HepG2 (cell line): ENCODE data around the gene YTHDF1. TPM values are rescaled to one million over a fixed set of nuclear protein-coding genes. Genes with fewer than 3 reads are reported as not detected.

Experiments used
- ATF6 ChIP-seq: sonication (generic); formaldehyde crosslinking; conservative IDR thresholded peaks from 2 replicates; pipeline ENCODE4 v1.4.0; 2020; ENCODE audit warnings: missing genetic modification reagents
- BCL3 ChIP-seq: sonication (generic); formaldehyde crosslinking; IDR thresholded peaks from 2 replicates; pipeline ENCODE4 v1.5.1; 2020; ENCODE audit warnings: mild to moderate bottlenecking, missing genetic modification reagents, moderate library complexity
- CREB3 ChIP-seq: sonication (generic); formaldehyde crosslinking; IDR thresholded peaks from 2 replicates; pipeline ENCODE4 v1.5.0; 2020; ENCODE audit warnings: missing genetic modification reagents
- E2F1 ChIP-seq: sonication (generic); formaldehyde crosslinking; IDR thresholded peaks from 2 replicates; pipeline ENCODE4 v1.5.0; 2020; ENCODE audit warnings: missing genetic modification reagents
- ISL2 ChIP-seq: sonication (generic); formaldehyde crosslinking; IDR thresholded peaks from 2 replicates; pipeline ENCODE4 v1.5.0; 2020; ENCODE audit warnings: missing genetic modification reagents
- REPIN1 ChIP-seq: sonication (generic); formaldehyde crosslinking; IDR thresholded peaks from 2 replicates; pipeline ENCODE4 v1.8.0; 2022; ENCODE audit warnings: missing genetic modification reagents, low read depth, mild to moderate bottlenecking, borderline replicate concordance
- RFX5 ChIP-seq: IDR thresholded peaks from 2 replicates; pipeline ENCODE4 v1.6.1; 2011; ENCODE audit warnings: low read depth, low read length, improper control_type of control experiment
- SAFB2 ChIP-seq: sonication (generic); formaldehyde crosslinking; IDR thresholded peaks from 2 replicates; pipeline ENCODE4 v1.5.1; 2020; ENCODE audit warnings: missing genetic modification reagents, low read depth, mild to moderate bottlenecking, borderline replicate concordance
- SMYD3 ChIP-seq: sonication (generic); formaldehyde crosslinking; IDR thresholded peaks from 2 replicates; pipeline ENCODE4 v1.8.1; 2023; ENCODE audit warnings: mild to moderate bottlenecking, missing genetic modification reagents
- ZC3H4 ChIP-seq: sonication (generic); formaldehyde crosslinking; IDR thresholded peaks from 2 replicates; pipeline ENCODE4 v1.4.0; 2020; ENCODE audit warnings: missing genetic modification reagents, borderline replicate concordance
- ZFP36 ChIP-seq: fragments of 150-350 bp; IDR thresholded peaks from 2 replicates; pipeline ENCODE4 v1.6.1; 2018; ENCODE audit warnings: borderline replicate concordance, low read length, low read depth; ENCODE audit not compliant: partially characterized antibody
- ZHX1 ChIP-seq: sonication (generic); formaldehyde crosslinking; IDR thresholded peaks from 2 replicates; pipeline ENCODE4 v1.8.1; 2022; ENCODE audit warnings: low read depth, mild to moderate bottlenecking, missing genetic modification reagents
- ZMAT5 ChIP-seq: sonication (generic); formaldehyde crosslinking; IDR thresholded peaks from 2 replicates; pipeline ENCODE4 v1.5.0; 2020; ENCODE audit warnings: mild to moderate bottlenecking, low read depth, missing genetic modification reagents, borderline replicate concordance
- ZNF558 ChIP-seq: sonication (generic); formaldehyde crosslinking; IDR thresholded peaks from 2 replicates; pipeline ENCODE4 v1.9.0; 2022; ENCODE audit warnings: mild to moderate bottlenecking, missing genetic modification reagents, borderline replicate concordance
- ZSCAN22 ChIP-seq: sonication (generic); formaldehyde crosslinking; IDR thresholded peaks from 2 replicates; pipeline ENCODE4 v1.4.0; 2020; ENCODE audit warnings: mild to moderate bottlenecking, missing genetic modification reagents
- ZSCAN5A ChIP-seq: sonication (generic); formaldehyde crosslinking; IDR thresholded peaks from 2 replicates; pipeline ENCODE4 v1.8.0; 2022; ENCODE audit warnings: mild to moderate bottlenecking, missing genetic modification reagents, borderline replicate concordance
- polyA plus RNA-seq, 8 experiments: library from polyadenylated mRNA; depleted of rRNA in 3 of 8; stranded (reverse) in 7 of 8; unstranded in 1 of 8; fragments of >200 nt; fragmentation: Illumina TruSeq in 4 of 8; extraction: Trizol in 4 of 8; gene quantifications; 2 replicates each; pipeline versions ENCODE4 v1.2.1 to v1.2.3, GENCODE V29; 2011 to 2016; ENCODE audit warnings: low read depth in 4 of 8, missing spikeins in 1 of 8, mixed read lengths in 1 of 8; ENCODE audit not compliant: insufficient read depth in 1 of 8
- total RNA-seq, 5 experiments: library from RNA; depleted of rRNA; stranded (reverse); fragments of >200 nt; fragmentation: Illumina TruSeq; extraction: Trizol; gene quantifications; 2 replicates each; pipeline ENCODE4 v1.2.3, GENCODE V29; 2016; ENCODE audit warnings: low read depth in 1 of 5

The YTHDF1 gene
- total and polyA plus RNA-seq, 2 of the 13 experiments (the other 11 are each of a cell fraction or from before 2014, with no cell fraction given), result 34.5 to 37.7 TPM

GRCh38 chr20:63216041-63216848, at the start of gene YTHDF1 (continued):
- peak; percentile 80; the same call in 1 of the 2 replicates for TF ChIP-seq ZSCAN5A
- no peak for TF ChIP-seq ZFP36
- TF ChIP-seq BCL3 (CRISPR knock-in tag), result peak; percentile 97
- no peak for TF ChIP-seq ZMAT5
- TF ChIP-seq SMYD3 (CRISPR knock-in tag), result peak; percentile 85
- TF ChIP-seq ZHX1, result peak; percentile 77
- TF ChIP-seq ISL2, result peak; percentile 82
- peak; percentile 43; the same call in 1 of the 2 replicates for TF ChIP-seq RFX5
- peak; percentile 96 for TF ChIP-seq ZSCAN22 (CRISPR knock-in tag)
- TF ChIP-seq CREB3 (CRISPR knock-in tag), result peak; percentile 88; the same call in 1 of the 2 replicates
- TF ChIP-seq E2F1 (CRISPR knock-in tag), result peak; percentile 97
- TF ChIP-seq SAFB2 (CRISPR knock-in tag), result peak; percentile 79; the same call in 1 of the 2 replicates
- peak; percentile 93 for TF ChIP-seq REPIN1 (CRISPR knock-in tag)
- peak; percentile 50; the same call in 1 of the 2 replicates for TF ChIP-seq ZNF558 (CRISPR knock-in tag)
- TF ChIP-seq ATF6, result 0 out of 2 replicates have a peak, but pooled peaks have one; percentile 56
- TF ChIP-seq ZC3H4 (CRISPR knock-in tag), result no peak
